Embryonic facial prominence (tissue), 1 donor: ENCODE data around the gene MAP2K3.
"Not testable (repeated sequence)": the region's sequence is repeated elsewhere in the genome, so short reads cannot be mapped to it uniquely, and the experiment has no call there.

Experiments
- DNase-seq: peaks from one replicate; pipeline ENCODE4 v3.0.0-alpha.2; 2016; ENCODE audit errors: extremely low spot score

Gene MAP2K3

DNA sequence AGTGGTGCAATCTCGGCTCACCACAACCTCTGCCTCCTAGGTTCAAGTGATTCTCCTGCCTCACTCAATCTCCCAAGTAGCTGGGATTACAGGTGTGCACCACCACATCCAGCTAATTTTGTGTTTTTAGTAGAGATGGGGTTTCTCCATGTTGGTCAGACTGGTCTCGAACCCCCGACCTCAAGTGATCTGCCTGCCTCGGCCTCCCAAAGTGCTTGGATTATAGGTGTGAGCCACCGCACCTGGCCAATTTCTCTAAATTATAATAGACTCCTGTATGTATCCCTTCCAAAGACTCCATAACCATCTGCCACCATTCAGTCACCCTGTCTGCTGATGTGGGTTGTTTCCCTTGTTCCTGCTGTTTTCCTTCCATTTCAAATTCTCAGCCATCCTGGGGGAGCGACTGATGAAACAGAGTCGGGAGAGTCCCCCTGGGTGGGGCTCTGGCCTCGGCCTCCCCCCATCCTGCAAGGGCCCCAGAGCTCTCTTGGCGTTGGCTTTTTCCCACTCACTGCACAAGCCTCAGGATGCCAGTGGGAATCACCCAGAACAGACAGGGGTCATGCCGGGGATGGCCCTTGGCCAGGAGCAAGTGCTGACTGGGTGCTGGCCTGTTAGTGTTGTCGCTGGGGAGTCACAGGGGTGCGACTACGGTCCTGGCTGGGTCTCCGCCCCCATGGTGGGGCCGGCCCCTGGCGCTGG lies 25.7 kb downstream of the MAP2K3 start:
- not testable (repeated sequence) for DNase-seq

DNA sequence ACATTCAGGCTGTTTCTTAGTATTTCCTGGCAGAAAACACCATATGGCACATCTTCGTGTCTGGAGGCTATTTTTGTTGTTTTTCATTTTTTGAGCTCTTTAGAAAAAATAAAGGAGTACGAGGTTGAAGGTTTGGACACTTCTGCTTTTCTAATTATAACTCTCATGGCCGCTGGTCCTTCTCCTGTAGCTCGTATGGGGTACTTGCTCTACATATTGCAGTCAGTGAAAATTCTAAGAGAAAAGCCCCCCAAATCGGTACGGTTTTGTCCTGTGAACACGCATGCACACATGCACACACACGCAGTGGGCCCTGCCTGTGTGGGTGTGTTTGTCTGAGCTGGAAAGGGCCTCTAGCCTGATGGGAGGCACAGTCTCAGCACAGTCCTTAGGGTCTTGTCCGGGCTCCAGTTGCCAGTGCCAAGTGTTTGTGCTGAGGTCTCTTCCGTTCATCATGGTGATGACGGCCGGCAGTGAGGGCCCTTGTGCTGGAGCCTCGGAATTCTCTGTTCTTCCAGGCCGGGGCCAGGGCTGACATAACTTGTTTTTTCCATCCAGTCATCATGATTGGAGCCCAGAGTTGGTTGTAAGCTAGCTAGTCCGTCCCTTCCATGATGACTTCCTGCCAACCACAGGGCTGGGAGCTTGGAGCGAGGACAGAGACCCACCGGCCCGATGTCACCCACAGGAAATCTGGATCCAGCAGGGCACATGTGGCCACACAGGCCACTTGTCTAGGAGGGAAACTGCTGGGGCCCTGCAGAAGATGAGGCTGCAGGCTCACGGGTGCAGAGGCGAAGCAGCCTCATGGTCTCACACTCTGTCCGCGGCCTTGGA lies 26.5 kb downstream of the MAP2K3 start:
- not testable (repeated sequence) for DNase-seq

DNA sequence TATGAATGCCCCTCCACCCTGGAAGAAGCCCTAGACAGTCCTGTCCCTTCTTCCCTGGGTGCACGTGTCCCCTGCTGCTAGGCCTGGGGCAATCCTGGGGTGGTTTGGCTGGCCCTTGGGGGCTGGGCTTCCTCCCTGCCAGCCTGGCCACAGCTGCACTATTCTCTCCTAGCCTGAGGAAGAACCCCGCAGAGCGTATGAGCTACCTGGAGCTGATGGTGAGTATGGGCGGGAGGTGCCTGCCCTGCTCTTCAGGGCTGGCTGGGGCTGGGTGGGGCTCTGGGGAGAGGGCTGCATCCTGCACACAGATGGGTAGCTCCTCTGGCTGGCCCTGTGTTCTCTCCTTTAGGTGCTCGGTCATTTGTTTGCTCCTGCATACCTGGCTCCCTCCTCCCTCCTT lies 28.8 kb downstream of the MAP2K3 start:
- DNase-seq: no peak

DNA sequence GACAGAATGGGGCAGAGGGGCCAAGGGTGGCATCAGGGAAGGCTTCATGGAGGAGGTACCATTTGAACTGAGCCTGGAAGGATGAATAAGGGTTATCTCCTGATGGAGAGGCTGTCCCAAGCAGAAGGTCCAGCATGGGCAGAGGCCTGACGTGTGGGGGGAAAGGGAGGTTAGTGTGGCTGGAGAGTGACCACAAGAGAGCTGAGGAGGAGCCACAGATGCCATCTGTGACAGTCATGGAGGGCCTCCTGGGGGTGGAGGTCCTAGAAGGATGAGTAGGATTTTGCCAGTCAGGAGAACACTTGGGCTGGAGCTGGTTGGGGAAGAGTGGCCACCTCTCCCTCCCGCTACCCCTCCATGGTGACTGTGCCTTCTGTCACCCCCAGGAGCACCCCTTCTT lies 29.2 kb downstream of the MAP2K3 start:
- DNase-seq: not testable (repeated sequence)

DNA sequence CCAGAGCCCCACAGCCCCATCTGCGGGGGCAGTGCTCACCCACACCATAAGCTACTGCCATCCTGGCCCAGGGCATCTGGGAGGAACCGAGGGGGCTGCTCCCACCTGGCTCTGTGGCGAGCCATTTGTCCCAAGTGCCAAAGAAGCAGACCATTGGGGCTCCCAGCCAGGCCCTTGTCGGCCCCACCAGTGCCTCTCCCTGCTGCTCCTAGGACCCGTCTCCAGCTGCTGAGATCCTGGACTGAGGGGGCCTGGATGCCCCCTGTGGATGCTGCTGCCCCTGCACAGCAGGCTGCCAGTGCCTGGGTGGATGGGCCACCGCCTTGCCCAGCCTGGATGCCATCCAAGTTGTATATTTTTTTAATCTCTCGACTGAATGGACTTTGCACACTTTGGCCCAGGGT lies 29.8 kb downstream of the MAP2K3 start:
- DNase-seq: not testable (repeated sequence)

DNA sequence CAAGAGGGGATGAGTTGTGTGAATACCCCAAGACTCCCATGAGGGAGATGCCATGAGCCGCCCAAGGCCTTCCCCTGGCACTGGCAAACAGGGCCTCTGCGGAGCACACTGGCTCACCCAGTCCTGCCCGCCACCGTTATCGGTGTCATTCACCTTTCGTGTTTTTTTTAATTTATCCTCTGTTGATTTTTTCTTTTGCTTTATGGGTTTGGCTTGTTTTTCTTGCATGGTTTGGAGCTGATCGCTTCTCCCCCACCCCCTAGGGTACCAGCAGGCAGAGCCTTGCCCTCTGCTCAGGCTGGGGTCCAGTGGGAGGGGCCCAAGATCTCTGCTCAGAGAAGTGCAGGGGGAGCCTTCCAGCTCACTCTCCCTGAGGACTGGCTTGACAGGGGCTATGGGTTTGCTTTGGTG lies 30.2 kb downstream of the MAP2K3 start:
- not testable (repeated sequence) for DNase-seq

DNA sequence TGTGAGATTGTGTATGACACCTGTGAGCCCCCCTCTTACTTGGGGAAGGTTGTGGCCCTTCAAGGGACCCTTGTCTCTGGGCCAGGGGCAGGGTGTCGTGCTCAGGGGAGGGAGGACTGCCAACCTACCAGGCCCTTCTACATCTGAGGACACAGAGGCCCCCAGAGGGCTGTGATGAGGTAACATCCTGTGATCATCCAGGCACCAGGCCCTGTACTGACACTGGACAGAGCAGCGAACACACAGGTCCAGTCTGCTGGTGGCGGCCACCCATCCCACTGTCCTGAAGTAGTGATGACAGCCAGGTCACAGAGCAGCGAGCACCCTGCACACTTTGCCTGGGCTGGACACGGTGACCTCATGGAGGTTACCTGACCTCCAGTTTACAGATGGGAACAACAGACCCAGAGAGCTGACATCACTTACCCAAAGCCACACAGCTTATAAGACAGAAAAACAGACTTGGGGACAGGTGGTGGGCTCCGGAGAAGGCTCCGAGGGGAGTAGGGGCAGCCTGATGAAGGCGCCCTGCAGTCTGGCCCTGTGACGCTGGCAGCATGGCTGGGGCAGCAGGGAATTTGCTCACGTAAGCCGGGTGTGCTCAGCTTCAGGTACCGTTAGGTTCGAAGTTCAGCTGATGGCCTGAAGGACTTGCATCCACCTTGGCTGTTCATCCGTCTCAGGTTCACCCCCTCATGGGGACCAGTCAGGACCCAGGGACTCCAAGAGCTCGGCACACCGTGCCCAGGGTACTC lies 30.9 kb downstream of the MAP2K3 start:
- not testable (repeated sequence) for DNase-seq

DNA sequence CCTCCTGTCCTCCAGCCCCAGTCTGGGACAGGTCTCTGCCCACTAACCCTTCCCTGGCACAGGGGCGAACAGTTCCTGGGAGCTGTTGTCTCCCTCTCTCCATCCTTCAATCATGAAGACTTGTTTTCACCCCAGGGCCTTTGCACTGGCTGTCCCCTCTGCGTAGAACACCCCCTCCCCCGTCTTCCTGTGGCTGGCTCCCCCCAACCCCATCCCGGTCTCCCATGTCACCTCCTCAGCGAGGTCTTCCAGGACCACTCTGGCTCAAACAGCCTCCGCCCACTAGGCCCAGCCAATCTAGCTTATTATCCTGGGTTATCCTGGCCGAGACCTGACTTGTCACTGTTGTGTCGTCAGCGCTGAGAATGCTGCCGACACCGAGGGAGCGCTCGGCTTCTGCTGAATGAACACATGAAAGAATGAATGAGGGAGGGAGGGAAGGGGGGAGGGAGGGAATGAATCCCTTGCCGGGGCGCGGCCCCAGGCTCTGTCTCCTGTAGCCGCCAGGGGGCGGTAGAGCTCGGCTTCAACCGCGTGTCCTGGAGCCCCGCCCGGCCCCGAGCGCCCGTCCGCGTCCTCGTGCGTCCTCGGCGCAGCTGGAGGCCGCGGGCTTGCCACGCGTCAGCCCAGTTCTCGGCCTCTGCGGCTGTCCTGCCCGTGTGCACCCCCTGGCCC lies 31.8 kb downstream of the MAP2K3 start:
- DNase-seq: not testable (repeated sequence)

DNA sequence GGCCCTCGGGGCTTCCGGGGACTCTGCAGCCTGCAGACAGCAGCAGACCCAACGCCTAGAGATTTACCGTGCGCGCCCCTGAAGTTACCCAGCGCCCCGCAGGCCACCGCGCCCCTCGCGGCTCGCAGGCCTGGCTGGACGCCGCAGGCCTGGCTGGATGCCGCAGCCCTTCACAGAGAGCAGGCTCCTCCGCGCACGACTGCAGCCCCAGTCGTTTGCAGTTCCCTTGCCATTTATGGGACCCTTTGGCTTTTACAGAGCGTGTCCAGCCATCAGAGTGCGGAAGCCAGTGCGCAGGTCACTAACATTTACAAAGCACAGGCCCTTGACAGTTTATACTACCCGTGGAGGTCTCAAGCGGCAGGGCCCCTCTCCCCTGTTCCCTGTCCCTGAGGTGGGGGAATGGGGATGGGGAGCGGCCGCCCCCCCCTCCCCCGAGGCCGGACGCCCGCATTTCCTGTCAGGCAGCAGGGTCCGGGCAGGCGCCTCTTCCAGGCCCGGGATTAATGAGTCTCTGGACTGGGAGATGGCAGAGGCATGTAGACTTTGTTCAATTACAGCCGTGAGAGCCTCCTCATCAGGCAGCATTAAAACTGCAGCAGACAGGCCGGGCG lies 32.5 kb downstream of the MAP2K3 start:
- DNase-seq: not testable (repeated sequence)

DNA sequence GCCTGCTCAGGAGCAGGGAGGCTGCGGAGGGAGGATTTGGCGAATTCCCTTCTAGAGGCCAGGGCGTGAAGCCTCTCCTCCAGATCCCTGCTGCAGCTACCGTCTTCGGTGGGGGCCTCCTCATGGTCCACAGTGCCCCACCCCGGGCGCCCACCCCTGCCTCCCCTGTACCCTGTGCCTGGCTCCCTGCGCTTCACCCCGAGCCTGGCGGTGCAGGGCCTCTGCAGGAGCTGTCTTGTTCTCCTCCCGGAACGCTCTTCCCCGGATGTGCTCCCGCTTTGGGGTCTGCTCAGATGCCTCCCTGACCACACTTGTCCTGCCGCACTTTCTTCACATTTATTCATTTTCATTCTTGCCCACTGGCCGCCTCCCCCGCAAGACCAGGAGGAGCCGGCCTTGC lies 33.3 kb downstream of the MAP2K3 start:
- not testable (repeated sequence) for DNase-seq

DNA sequence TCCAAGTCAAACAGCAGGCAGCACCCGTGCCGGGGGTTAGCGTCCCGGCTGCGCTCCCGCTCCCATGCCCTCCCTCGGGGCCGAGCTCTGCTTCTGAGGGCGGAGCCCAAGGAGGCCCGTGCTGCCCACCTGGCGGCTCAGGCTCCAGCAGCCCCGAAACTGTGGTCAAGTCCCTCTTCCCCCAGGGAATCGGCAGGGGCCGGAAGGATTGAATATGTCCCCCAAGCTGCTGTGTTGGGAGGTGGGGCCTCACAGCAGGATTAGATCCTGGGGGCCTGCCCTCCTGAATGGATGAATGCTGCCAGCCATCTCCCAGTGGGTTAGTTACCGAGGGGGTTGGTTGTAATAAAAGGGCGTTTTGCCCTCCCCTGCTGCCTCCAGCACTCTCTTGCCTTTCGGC lies 33.9 kb downstream of the MAP2K3 start:
- DNase-seq: no peak

DNA sequence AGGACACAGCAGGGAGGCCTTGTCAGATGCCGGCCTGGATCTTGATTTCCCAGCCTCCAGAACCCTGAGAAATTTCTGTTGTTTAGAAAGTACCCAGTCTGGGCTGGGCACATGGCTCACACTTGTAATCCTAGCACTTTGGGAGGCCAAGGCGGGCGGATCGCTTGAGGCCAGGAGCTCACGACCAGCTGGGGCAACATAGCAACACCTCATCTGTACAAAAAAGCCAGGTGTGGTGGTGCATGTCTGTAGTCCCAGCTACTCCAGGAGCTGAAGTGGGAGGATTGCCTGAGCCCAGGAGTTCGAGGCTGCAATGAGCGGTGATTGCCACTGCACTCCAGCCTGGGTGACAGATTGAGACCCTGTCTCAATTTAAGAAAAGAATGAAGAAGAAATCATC lies 34.3 kb downstream of the MAP2K3 start:
- DNase-seq: not testable (repeated sequence)

DNA sequence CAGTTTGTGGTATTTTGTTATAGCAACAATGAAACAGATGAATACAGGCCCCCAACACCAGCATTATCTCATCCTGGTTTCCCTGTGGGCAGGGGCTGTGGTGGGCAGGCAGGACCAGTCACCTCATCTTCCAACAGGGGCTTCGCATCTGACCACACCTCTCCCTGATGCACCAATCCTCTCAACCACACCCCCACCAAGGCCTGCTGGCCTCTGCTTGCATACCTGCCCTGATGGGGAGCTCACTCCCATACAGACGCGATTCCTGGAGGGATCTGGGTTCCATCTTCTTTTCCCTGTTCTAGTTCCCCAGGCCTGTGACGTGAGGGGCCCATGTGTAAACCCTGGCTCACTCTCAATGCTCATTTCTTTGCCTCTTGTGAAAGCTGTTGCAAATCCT lies 34.7 kb downstream of the MAP2K3 start:
- DNase-seq: not testable (repeated sequence)

DNA sequence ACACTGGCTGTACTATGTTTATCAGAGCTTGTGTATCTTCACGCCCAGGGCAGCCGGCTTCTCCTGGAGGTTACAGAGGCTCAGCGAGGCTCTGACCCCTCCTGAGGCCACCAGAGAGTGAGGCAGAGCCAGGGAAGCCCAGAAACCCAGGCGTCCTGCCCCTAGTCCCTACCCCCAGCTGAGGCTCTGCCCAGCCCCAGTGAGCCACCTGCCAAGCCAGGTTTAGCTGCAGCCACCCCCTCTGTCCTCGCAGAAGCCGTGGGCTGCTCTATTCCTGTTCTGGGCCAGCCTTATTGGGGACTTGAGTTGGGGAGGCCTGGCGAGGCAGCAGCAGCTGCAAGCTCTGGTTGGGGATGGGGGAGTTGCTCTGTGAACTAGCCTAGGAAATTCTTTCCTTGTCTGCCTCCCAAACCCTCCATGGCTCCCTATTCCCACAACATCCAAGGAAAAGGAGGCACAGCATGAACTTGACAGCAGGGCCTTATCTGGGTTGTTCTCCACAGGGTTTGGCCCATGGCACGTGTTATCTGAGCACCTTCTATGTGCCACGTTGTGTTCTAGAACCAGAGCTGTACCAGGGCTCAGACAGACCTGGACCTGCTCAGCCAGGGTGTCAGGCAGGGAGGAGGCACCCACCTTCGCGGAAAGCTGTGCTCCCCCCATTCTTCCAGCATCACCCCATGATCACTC lies 35.3 kb downstream of the MAP2K3 start:
- DNase-seq: not testable (repeated sequence)

DNA sequence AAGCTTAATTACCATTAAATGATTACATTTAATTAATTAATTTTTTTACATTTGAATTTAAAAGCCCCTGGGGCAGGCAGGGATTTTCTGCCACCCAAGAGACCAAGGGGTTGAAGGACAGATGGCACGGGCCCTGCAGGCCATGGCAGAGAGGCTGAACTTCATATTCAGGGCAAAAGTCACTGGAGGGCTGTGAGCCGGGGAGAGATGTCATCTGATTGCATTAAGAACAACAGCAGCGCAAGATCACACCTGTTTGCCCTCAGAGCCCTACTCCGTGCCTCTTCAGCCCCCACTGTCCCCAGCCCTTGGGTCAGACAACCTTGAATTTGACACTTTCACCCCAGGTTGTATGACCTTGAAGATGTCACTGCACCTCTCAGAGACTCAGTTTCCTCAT lies 35.9 kb downstream of the MAP2K3 start:
- not testable (repeated sequence) for DNase-seq

DNA sequence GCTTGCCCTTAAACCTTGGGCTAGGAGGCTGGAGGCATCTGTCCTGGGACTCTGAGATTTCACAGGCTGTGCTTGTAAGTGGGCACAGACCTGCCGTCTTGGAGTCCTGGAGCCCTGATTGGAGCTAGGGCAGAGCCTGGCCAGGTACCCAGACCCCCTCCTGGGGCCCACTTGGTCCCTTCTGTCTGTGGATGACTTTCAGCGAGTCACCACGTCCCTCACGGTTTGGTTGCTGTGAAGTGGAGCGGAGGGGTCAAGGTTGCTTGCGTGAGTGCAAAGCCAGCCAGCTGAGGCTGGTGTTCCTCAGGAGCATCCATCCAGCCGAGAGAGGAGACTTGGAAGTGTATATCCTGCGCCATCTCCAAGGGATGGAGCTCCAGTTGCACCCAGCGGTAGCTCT lies 36.5 kb downstream of the MAP2K3 start:
- not testable (repeated sequence) for DNase-seq

DNA sequence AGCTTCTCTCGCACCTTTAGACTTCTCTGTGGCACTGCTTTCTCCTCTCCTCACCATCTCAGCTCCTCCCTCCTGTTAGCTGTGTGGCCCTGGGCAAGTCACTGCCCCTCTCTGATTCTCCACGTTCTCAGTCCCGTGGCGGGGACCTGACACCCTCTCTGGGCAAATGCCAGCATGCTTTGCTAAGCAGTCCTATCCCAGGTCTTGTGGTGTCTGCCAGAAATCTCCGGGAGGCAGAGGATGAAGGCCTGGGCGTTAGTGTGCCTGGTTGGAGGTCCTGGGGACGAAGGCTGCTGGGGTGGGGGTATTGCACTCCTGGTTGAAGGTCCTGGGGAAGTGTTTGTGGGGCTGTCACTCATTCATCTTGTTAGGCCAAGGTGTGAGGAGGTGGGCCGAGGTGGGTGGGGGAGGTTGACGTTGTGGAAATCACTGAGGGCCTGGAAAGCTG lies 37.3 kb downstream of the MAP2K3 start:
- not testable (repeated sequence) for DNase-seq

DNA sequence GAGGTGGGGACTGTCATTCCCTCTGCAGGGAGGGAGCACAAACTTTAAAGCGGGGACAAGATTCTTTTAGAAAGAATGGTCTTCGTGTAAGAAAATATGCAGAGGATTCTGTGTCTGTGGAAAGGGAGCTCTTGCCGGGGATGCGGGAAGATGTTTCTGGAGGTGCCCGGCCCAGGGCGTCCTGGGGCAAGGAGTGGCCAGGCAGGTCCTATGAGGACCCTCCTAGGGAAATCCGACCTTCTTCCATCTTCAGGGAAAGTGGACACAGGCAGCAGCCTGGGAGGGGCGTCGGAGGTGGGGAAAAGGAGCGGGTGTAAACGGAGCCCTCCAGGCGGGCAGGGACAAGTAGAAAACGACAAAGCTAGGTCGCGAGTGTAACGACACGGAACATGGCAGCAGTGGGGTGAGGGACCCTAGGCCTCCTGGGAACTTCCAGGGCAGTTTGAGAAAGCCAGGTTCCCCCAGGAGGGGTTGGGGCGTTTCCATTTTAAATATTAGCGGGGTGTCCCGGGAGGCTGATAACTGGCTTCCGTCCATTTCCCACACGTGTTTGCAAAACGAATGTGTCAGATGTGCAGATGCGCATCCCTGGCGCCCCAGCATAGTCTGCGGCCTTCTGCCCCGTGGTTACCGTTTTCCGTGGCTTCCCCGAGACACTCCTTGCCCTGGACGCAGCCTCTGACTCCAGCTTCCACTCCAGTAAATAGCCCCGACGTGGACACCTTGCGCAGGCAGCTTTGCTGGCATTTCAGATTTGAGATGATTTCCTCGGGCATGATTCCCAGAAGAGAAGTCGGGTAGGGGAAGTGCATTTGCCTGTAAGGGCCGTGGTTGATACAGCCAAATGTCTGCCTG lies 39.0 kb downstream of the MAP2K3 start:
- DNase-seq: not testable (repeated sequence)

DNA sequence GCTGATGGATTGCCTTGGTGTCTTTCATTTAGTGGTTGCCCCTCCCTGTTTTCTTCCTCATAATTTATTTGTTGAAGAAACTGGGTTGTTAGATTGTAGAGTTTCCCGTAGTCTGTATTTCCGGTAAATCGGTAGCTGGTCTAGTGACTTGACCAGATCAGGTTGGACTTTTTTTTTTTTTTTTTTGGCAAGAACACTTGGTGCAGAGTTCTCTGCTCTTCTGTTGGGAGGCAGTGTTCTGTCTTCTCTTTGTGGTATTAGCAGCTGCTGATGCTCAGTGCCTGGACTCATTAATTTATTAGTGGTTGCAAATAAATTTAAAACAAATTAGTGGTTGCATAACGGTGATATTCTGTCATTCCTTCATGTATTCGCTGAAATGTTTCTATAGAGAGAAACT lies 40.2 kb downstream of the MAP2K3 start:
- not testable (repeated sequence) for DNase-seq

DNA sequence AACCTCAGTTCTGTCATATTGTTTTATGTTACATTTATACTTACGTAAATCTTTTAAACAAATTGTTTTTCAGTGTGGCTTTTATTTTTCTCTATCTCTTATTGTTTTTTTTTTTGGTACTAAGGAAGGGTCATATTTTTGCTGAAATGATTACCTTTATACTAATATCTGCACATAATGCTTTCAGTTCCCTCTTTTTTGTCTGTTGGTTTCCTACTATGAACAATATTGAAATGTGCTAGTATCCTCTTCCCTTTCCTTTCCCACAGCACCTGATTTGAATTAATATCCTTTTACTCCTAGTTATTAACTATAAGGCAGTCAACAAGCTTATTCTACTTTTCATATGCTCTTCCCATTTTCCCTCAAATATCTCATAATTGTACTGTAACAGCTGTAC lies 43.4 kb downstream of the MAP2K3 start:
- DNase-seq: not testable (repeated sequence)
